H1 (cell line): ENCODE results near the gene SHC3. TPM values are rescaled to one million over a fixed set of nuclear protein-coding genes. Genes with fewer than 3 reads are reported as not detected.

Experiments used
- HDAC2 ChIP-seq, 2 experiments: fragments of 300-600 bp in 1 of 2; sonication (generic) in 1 of 2; IDR thresholded peaks; 2 replicates each; pipeline ENCODE4 v1.6.1; 2011 to 2012; ENCODE audit warnings: low read depth in 2 of 2, low read length in 2 of 2, mild to moderate bottlenecking in 2 of 2, moderate library complexity in 2 of 2, borderline replicate concordance in 1 of 2, inconsistent platforms in 1 of 2
- RFX5 ChIP-seq: IDR thresholded peaks from 2 replicates; pipeline ENCODE4 v1.6.1; 2011; ENCODE audit warnings: low read depth, low read length, improper control_type of control experiment, borderline replicate concordance
- SP4 ChIP-seq: IDR thresholded peaks from 2 replicates; pipeline ENCODE4 v1.6.1; 2012; ENCODE audit warnings: low read length, inconsistent platforms
- polyA plus RNA-seq, 7 experiments: library from polyadenylated mRNA; depleted of rRNA in 3 of 7; stranded (reverse) in 5 of 7; unstranded in 2 of 7; fragments of >200 nt in 5 of 7; fragments of 200-250 nt in 2 of 7; gene quantifications; 1 replicate in 5 of 7; 2 replicates in 1 of 7; 4 replicates in 1 of 7; pipeline versions ENCODE4 v1.2.1 to v1.2.3, GENCODE V29; 2011 to 2013; ENCODE audit warnings: missing spikeins in 2 of 7, mixed read lengths in 2 of 7
- total RNA-seq: library from RNA; stranded (reverse); fragmentation: NEBNext Ultra II Directional; extraction: Animal tissue kit (Norgen Biotek cat#: 25700); gene quantifications from 2 replicates; pipeline ENCODE4 v1.2.1, GENCODE V29; 2021

SHC3 gene
- total and polyA plus RNA-seq, 2 of the 8 experiments (the other 6 are each of a cell fraction or from before 2014, with no cell fraction given) = 1.4 to 7.1 TPM

DNA sequence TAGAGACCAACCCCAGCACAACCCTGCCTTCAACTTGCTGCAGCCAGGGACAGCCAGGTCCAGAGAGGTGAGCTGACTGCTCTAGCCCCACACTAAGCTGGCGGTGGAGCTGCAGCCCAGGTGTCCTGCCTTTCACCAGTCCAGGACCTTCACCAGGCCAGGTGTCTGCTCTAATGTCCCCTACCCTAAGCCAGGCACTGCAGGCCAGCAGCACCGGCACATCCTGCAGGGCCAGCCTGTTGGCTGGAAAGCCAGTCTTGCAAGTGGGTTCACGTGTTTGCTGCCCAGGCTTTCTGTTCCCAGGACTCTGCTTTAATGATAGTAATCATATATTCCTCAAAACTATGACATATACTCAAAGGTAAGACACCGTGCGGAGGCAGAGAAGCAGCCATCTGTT lies 5.5 kb downstream of the SHC3 start (continued):
- TF ChIP-seq RFX5 = no peak
- no peak for TF ChIP-seq HDAC2 (IDR thresholded peaks at IDR 0.05; ENCODE audit: borderline replicate concordance in 1 of 2, low read depth in 2 of 2, low read length in 2 of 2)
- TF ChIP-seq SP4 = no peak
